Tibial artery (tissue), 4 donors: ENCODE data around the gene ADARB2.
"Not testable (repeated sequence)": the region's sequence is repeated elsewhere in the genome, so short reads cannot be mapped to it uniquely, and the experiment has no call there.

Source experiments
- DNase-seq, 2 donors: peaks; one replicate each; pipeline ENCODE4 v3.0.0-alpha.2; 2019
- H3K27ac ChIP-seq, 2 donors: fragments of 200-600 bp; sonication (generic) in 1 of 2; 1 replicate in 1 of 2; 2 replicates in 1 of 2; pipeline ENCODE4 v1.5.1; 2018 to 2019; ENCODE audit warnings: mild to moderate bottlenecking in 1 of 2
- H3K27me3 ChIP-seq, 2 donors: fragments of 200-600 bp; sonication (generic) in 1 of 2; one replicate each; pipeline versions ENCODE4 v1.5.1 to v1.6.0; 2016 to 2019
- H3K36me3 ChIP-seq, 3 donors: fragments of 200-600 bp; sonication (generic) in 2 of 3; one replicate each; pipeline ENCODE4 v1.5.1; 2016 to 2019; ENCODE audit warnings: mild to moderate bottlenecking in 2 of 3
- H3K4me1 ChIP-seq, 4 donors: fragments of 200-600 bp; sonication (generic) in 2 of 4; 1 replicate in 3 of 4; 2 replicates in 1 of 4; pipeline ENCODE4 v1.5.1; 2016 to 2019
- H3K4me3 ChIP-seq, 2 donors: fragments of 200-600 bp; sonication (generic) in 1 of 2; 1 replicate in 1 of 2; 2 replicates in 1 of 2; pipeline ENCODE4 v1.5.1; 2018 to 2019; ENCODE audit warnings: mild to moderate bottlenecking in 2 of 2
- H3K9me3 ChIP-seq, 3 donors: fragments of 200-600 bp; sonication (generic) in 1 of 3; one replicate each; pipeline ENCODE4 v1.5.1; 2016 to 2019
- CTCF ChIP-seq, 2 experiments: fragments of 200-600 bp in 1 of 2; fragments of 450-650 bp in 1 of 2; IDR thresholded peaks; one replicate each; pipeline ENCODE4 v1.5.1; 2017 to 2019; ENCODE audit warnings: antibody characterized with exemption in 2 of 2, mild to moderate bottlenecking in 1 of 2, moderate library complexity in 1 of 2
- intact Hi-C: fragments of 100-400 bp; cut with DNase I; formaldehyde crosslinking; loops from one replicate; pipeline ENCODE4 v1.15.0; 2023; ENCODE audit warnings: low total_unique reads

The ADARB2 gene

GRCh38 chr10:1229574-1229973 lies 507.8 kb downstream of the ADARB2 start:
- H3K4me1 ChIP-seq, result peaks cover 0 to 7% (median 1%) of the 10 kb centered on the region in 4 donors
- no peak overlapping the region for H3K4me3 ChIP-seq
- H3K9me3 ChIP-seq, result no peaks in the 10 kb centered on the region
- intact Hi-C loops, result no loop called here
- no peaks in the 10 kb centered on the region for H3K36me3 ChIP-seq
- no peak for DNase-seq
- H3K27me3 ChIP-seq, result no peaks in the 10 kb centered on the region
- no peak for TF ChIP-seq CTCF (IDR thresholded peaks at IDR 0.05)
- no peak overlapping the region for H3K27ac ChIP-seq

- no peak for TF ChIP-seq CTCF (IDR thresholded peaks at IDR 0.05)
- DNase-seq, result no peak
- H3K36me3 ChIP-seq, result no peaks in the 10 kb centered on the region
- peaks cover 0 to 7% (median 1%) of the 10 kb centered on the region in 4 donors for H3K4me1 ChIP-seq
- intact Hi-C loops, result no loop called here
- no peaks in the 10 kb centered on the region for H3K27me3 ChIP-seq
- no peak overlapping the region for H3K27ac ChIP-seq
- H3K4me3 ChIP-seq, result no peak overlapping the region
- no peaks in the 10 kb centered on the region for H3K9me3 ChIP-seq
Measured at GRCh38 chr10:1229116-1229515, 508.2 kb downstream of the ADARB2 start.

GRCh38 chr10:1228467-1228975 lies 508.8 kb downstream of the ADARB2 start:
- DNase-seq, result no peak
- TF ChIP-seq CTCF (IDR thresholded peaks at IDR 0.05), result no peak
- Histone ChIP-seq H3K27ac (no peak overlapping the region), H3K36me3 (no peaks in the 10 kb centered on the region), H3K4me1 (peaks cover 0 to 7% (median 1%) of the 10 kb centered on the region in 4 donors), H3K4me3 (no peak overlapping the region), H3K27me3 (no peaks in the 10 kb centered on the region), H3K9me3 (no peaks in the 10 kb centered on the region)
- intact Hi-C loops, result no loop called here

GRCh38 chr10:1227510-1228402 lies 509.6 kb downstream of the ADARB2 start:
- intact Hi-C loops, result no loop called here
- Histone ChIP-seq H3K4me1 (peaks cover 0 to 7% (median 1%) of the 10 kb centered on the region in 4 donors), H3K9me3 (no peaks in the 10 kb centered on the region), H3K4me3 (no peak overlapping the region), H3K27ac (no peak overlapping the region), H3K27me3 (no peaks in the 10 kb centered on the region), H3K36me3 (no peaks in the 10 kb centered on the region)
- peak; percentile 23 to 25 for TF ChIP-seq CTCF (IDR thresholded peaks at IDR 0.05)
- DNase-seq, result no peak

- intact Hi-C loops, H3K4me1 ChIP-seq, DNase-seq, H3K9me3 ChIP-seq, H3K27me3 ChIP-seq, H3K27ac ChIP-seq, H3K36me3 ChIP-seq, H3K4me3 ChIP-seq: not testable (repeated sequence)
Measured at GRCh38 chr10:1226907-1227306, 510.4 kb downstream of the ADARB2 start.

GRCh38 chr10:1219874-1220273 lies 517.5 kb downstream of the ADARB2 start:
- DNase-seq, H3K27ac ChIP-seq, intact Hi-C loops, H3K27me3 ChIP-seq, H3K9me3 ChIP-seq, H3K4me1 ChIP-seq, H3K4me3 ChIP-seq, H3K36me3 ChIP-seq: not testable (repeated sequence)
